TTC549 (cell line): ENCODE results near the gene NEK7.

Experiments
- FAIRE-seq: peaks from 2 replicates; lab custom pipeline; 2012; peaks lifted over from hg19 to GRCh38; lab: Jason Lieb, UNC

The NEK7 gene

DNA sequence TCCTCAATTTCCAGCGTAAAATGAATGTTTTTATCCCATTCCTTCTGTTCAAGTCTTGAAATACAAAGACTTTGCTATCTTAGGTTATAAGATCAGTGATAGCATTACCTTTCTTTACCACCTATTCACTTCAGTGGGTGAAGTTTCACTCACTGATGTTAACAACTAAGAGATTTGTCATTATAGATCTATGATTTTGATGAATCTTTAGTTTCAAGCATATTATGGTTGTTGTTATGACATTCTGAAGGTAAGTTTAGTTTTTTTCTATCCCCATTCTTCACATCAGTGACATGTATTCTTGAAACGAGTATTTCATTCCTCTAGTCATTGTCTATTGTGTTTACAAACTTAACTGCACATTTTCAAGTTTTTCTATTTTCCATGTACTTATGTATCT is 201.1 kb downstream of the NEK7 start:
- no peak for FAIRE-seq

GRCh38 chr1:198359024-198359653 is 202.3 kb downstream of the NEK7 start:
- peak; percentile 65 for FAIRE-seq

- no peak for FAIRE-seq
Observed at GRCh38 chr1:198360208-198360729, 203.5 kb downstream of the NEK7 start.

DNA sequence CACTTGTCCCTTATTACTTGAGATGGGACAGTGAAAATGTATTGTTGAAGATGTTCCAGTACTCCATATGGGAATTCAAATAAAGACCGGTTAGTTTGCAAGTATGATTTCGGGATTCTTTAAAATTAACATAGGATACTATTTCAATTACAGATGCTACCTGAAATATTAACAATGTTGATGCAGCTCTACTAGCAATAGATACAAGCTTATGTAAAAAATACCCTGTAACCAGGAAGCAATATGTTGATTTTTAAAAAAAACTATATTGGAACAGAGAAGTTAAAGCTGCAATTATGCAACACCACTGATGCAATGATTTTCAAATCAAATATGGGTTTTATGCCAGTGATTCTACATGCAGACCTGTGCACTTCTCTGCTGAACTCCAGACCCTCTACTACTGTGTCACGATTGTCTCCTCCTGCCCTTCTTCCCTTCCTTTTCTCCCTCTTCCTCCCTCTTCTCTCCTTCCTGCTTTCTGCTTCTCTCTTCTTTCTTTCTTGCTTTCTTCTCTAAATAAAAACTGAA is 204.5 kb downstream of the NEK7 start:
- no peak for FAIRE-seq

DNA sequence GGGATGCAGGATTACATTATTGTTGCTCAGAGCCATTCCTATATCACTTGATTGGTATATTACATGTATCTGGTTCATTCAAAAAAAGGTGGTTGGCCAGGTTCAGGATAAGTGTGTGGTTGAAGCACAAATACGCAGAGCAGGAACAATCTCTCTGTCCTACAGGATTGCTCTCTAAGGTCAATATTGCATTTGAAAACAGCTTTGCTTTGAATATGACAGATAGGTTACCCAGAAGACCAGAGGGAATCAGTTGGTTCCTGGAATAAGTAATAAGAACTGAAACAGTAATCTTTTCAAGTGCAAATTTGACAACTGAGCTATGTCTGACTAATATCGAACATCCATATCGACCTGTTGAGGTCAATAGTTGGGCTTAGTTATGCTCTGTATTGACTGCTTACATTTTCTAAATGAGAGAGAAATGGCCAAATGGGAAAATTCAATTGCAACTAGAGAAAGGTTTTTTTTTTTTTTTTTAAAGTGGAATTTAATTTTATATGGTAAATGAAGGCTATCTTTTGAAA is 206.9 kb downstream of the NEK7 start:
- FAIRE-seq: no peak

GRCh38 chr1:198364471-198364870 is 207.7 kb downstream of the NEK7 start:
- FAIRE-seq: no peak

DNA sequence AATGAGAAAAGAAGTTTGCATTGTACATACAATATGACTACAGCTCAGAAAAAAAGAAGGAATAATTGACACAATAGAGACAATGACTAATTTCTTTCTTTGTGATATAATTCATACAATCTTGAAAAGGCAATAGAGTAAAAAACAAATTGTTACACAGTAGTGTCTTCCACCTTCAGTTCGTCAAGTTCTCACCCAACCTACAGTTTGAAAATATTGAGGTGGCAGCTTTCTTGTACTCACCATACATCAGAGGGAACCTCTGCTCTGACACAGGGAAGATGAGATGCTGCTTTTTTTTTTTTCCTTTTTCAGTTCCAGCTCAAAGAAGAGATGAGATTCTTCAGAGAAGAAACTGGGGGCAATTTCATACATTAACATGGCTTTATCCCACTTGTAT is 210.5 kb downstream of the NEK7 start:
- FAIRE-seq: no peak

- FAIRE-seq: peak; percentile 38
Observed at GRCh38 chr1:198370996-198371395, 214.2 kb downstream of the NEK7 start.
